Measurements from ENCODE around the gene TRPV4.

The TRPV4 gene

DNA sequence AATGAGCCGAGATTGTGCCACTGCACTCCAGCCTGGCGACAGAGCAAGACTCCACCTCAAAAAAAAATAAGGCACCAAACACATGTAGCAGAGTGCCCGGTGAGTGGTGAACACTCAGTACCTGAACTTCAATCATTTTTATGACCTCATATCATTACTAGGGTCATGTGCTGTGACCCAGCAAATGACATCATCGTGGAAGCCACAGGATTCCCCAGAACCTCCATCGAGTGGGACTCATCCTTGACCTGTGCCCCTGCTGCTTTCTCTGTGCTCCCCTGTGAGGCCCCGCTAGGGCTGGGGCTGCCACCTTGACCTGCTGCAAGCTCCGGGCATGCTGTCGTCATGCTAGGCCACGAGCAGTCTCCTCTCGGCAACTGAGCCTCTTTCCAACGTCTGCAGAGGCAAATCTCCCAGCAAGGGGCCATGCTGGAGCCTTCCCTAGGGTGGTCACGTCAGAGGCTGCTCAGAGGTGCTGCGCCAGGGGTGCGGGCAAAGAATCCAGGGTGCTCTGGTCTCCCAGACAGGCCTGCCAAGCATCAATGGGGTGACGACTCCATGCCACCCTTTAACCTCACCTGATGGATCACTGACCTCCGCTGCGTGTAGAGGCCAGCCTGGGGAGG is 28.6 kb upstream of the TRPV4 start (continued):
- TF ChIP-seq ZBTB17 (tag by site-specific recombination; IDR thresholded peaks at IDR 0.05) = peak; percentile 33; the same call in 1 of the 2 replicates
- TF ChIP-seq ZNF677 (tag by site-specific recombination; IDR thresholded peaks at IDR 0.05) = no peak
- no peak for TF ChIP-seq ZNF473 (tag by site-specific recombination; IDR thresholded peaks at IDR 0.05)
- TF ChIP-seq, protein P1, sequence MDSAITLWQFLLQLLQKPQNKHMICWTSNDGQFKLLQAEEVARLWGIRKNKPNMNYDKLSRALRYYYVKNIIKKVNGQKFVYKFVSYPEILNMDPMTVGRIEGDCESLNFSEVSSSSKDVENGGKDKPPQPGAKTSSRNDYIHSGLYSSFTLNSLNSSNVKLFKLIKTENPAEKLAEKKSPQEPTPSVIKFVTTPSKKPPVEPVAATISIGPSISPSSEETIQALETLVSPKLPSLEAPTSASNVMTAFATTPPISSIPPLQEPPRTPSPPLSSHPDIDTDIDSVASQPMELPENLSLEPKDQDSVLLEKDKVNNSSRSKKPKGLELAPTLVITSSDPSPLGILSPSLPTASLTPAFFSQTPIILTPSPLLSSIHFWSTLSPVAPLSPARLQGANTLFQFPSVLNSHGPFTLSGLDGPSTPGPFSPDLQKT (IDR thresholded peaks at IDR 0.05; ENCODE audit: borderline replicate concordance, low read depth, low read length) = no peak
- TF ChIP-seq, protein P2, sequence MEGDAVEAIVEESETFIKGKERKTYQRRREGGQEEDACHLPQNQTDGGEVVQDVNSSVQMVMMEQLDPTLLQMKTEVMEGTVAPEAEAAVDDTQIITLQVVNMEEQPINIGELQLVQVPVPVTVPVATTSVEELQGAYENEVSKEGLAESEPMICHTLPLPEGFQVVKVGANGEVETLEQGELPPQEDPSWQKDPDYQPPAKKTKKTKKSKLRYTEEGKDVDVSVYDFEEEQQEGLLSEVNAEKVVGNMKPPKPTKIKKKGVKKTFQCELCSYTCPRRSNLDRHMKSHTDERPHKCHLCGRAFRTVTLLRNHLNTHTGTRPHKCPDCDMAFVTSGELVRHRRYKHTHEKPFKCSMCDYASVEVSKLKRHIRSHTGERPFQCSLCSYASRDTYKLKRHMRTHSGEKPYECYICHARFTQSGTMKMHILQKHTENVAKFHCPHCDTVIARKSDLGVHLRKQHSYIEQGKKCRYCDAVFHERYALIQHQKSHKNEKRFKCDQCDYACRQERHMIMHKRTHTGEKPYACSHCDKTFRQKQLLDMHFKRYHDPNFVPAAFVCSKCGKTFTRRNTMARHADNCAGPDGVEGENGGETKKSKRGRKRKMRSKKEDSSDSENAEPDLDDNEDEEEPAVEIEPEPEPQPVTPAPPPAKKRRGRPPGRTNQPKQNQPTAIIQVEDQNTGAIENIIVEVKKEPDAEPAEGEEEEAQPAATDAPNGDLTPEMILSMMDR (tag by site-specific recombination; IDR thresholded peaks at IDR 0.05) = no peak
- TF ChIP-seq, protein P3, sequence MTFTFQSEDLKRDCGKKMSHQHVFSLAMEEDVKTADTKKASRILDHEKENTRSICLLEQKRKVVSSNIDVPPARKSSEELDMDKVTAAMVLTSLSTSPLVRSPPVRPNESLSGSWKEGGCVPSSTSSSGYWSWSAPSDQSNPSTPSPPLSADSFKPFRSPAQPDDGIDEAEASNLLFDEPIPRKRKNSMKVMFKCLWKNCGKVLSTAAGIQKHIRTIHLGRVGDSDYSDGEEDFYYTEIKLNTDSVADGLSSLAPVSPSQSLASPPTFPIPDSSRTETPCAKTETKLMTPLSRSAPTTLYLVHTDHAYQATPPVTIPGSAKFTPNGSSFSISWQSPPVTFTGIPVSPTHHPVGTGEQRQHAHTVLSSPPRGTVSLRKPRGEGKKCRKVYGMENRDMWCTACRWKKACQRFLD (tag by site-specific recombination; IDR thresholded peaks at IDR 0.05) = no peak
- TF ChIP-seq ZNF112 (tag by site-specific recombination; IDR thresholded peaks at IDR 0.05) = no peak
- TF ChIP-seq ZNF521 (tag by site-specific recombination; IDR thresholded peaks at IDR 0.05) = no peak
- no peak for TF ChIP-seq ZNF830 (tag by site-specific recombination; IDR thresholded peaks at IDR 0.05; ENCODE audit: low read depth)
- TF ChIP-seq SCRT1 (tag by site-specific recombination; IDR thresholded peaks at IDR 0.05; ENCODE audit: borderline replicate concordance) = no peak
- TF ChIP-seq YY2 (tag by site-specific recombination; IDR thresholded peaks at IDR 0.05) = no peak
- TF ChIP-seq ZNF549 (tag by site-specific recombination; IDR thresholded peaks at IDR 0.05) = no peak
- TF ChIP-seq ZSCAN23 (tag by site-specific recombination; IDR thresholded peaks at IDR 0.05) = peak; percentile 80; the same call in 1 of the 2 replicates
- TF ChIP-seq SCRT2 (tag by site-specific recombination; IDR thresholded peaks at IDR 0.05) = peak; percentile 62; the same call in 1 of the 2 replicates
- TF ChIP-seq, protein P4, sequence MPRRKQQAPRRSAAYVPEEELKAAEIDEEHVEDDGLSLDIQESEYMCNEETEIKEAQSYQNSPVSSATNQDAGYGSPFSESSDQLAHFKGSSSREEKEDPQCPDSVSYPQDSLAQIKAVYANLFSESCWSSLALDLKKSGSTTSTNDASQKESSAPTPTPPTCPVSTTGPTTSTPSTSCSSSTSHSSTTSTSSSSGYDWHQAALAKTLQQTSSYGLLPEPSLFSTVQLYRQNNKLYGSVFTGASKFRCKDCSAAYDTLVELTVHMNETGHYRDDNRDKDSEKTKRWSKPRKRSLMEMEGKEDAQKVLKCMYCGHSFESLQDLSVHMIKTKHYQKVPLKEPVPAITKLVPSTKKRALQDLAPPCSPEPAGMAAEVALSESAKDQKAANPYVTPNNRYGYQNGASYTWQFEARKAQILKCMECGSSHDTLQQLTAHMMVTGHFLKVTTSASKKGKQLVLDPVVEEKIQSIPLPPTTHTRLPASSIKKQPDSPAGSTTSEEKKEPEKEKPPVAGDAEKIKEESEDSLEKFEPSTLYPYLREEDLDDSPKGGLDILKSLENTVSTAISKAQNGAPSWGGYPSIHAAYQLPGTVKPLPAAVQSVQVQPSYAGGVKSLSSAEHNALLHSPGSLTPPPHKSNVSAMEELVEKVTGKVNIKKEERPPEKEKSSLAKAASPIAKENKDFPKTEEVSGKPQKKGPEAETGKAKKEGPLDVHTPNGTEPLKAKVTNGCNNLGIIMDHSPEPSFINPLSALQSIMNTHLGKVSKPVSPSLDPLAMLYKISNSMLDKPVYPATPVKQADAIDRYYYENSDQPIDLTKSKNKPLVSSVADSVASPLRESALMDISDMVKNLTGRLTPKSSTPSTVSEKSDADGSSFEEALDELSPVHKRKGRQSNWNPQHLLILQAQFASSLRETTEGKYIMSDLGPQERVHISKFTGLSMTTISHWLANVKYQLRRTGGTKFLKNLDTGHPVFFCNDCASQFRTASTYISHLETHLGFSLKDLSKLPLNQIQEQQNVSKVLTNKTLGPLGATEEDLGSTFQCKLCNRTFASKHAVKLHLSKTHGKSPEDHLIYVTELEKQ (tag by site-specific recombination; IDR thresholded peaks at IDR 0.05; ENCODE audit: borderline replicate concordance) = no peak
- TF ChIP-seq ZNF654 (tag by site-specific recombination; IDR thresholded peaks at IDR 0.05; ENCODE audit: low read depth) = no peak
- TF ChIP-seq ZNF544 (tag by site-specific recombination; IDR thresholded peaks at IDR 0.05) = no peak
- no peak for TF ChIP-seq ZNF48 (tag by site-specific recombination; IDR thresholded peaks at IDR 0.05)
- TF ChIP-seq HOXD13 (CRISPR knock-in tag; IDR thresholded peaks at IDR 0.05; ENCODE audit: borderline replicate concordance) = peak; percentile 50; the same call in 1 of the 2 replicates
- TF ChIP-seq, protein P5, sequence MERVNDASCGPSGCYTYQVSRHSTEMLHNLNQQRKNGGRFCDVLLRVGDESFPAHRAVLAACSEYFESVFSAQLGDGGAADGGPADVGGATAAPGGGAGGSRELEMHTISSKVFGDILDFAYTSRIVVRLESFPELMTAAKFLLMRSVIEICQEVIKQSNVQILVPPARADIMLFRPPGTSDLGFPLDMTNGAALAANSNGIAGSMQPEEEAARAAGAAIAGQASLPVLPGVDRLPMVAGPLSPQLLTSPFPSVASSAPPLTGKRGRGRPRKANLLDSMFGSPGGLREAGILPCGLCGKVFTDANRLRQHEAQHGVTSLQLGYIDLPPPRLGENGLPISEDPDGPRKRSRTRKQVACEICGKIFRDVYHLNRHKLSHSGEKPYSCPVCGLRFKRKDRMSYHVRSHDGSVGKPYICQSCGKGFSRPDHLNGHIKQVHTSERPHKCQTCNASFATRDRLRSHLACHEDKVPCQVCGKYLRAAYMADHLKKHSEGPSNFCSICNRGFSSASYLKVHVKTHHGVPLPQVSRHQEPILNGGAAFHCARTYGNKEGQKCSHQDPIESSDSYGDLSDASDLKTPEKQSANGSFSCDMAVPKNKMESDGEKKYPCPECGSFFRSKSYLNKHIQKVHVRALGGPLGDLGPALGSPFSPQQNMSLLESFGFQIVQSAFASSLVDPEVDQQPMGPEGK (tag by site-specific recombination; IDR thresholded peaks at IDR 0.05) = peak; percentile 85
- TF ChIP-seq, protein P6, sequence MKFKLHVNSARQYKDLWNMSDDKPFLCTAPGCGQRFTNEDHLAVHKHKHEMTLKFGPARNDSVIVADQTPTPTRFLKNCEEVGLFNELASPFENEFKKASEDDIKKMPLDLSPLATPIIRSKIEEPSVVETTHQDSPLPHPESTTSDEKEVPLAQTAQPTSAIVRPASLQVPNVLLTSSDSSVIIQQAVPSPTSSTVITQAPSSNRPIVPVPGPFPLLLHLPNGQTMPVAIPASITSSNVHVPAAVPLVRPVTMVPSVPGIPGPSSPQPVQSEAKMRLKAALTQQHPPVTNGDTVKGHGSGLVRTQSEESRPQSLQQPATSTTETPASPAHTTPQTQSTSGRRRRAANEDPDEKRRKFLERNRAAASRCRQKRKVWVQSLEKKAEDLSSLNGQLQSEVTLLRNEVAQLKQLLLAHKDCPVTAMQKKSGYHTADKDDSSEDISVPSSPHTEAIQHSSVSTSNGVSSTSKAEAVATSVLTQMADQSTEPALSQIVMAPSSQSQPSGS (tag by site-specific recombination; IDR thresholded peaks at IDR 0.05; ENCODE audit: low read depth) = peak; percentile 98
- TF ChIP-seq ZNF324 (tag by site-specific recombination; IDR thresholded peaks at IDR 0.05) = peak; percentile 89
- peak; percentile 78 for TF ChIP-seq ZFP69B (tag by site-specific recombination; IDR thresholded peaks at IDR 0.05)
- TF ChIP-seq, protein P7, sequence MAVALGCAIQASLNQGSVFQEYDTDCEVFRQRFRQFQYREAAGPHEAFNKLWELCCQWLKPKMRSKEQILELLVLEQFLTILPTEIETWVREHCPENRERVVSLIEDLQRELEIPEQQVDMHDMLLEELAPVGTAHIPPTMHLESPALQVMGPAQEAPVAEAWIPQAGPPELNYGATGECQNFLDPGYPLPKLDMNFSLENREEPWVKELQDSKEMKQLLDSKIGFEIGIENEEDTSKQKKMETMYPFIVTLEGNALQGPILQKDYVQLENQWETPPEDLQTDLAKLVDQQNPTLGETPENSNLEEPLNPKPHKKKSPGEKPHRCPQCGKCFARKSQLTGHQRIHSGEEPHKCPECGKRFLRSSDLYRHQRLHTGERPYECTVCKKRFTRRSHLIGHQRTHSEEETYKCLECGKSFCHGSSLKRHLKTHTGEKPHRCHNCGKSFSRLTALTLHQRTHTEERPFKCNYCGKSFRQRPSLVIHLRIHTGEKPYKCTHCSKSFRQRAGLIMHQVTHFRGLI (tag by site-specific recombination; IDR thresholded peaks at IDR 0.05) = no peak
- TF ChIP-seq ZBTB21 (tag by site-specific recombination; IDR thresholded peaks at IDR 0.05) = peak; percentile 96
- peak; percentile 69 for TF ChIP-seq GLIS1 (tag by site-specific recombination; IDR thresholded peaks at IDR 0.05)
- TF ChIP-seq ZNF311 (tag by site-specific recombination; IDR thresholded peaks at IDR 0.05; ENCODE audit: borderline replicate concordance) = no peak
- TF ChIP-seq ZNF292 (tag by site-specific recombination; IDR thresholded peaks at IDR 0.05; ENCODE audit: borderline replicate concordance, low read depth) = no peak
